H9 (cell line): ENCODE data around the gene MPL. TPM values are rescaled to one million over a fixed set of nuclear protein-coding genes. Genes with fewer than 3 reads are reported as not detected.

Source experiments
- DNase-seq: peaks from one replicate; pipeline ENCODE4 v3.0.0-alpha.2; 2017
- H2AFZ ChIP-seq: one replicate; pipeline ENCODE4 v1.6.1; 2013; ENCODE audit warnings: mild to moderate bottlenecking, low read length, control low read depth, moderate library complexity
- H2AK5ac ChIP-seq: 2 replicates; pipeline ENCODE4 v1.6.1; 2013; ENCODE audit warnings: low read length, control low read depth, mixed read lengths; ENCODE audit not compliant: insufficient read length
- H2BK120ac ChIP-seq: one replicate; pipeline ENCODE4 v1.6.1; 2013; ENCODE audit warnings: low read depth, mild to moderate bottlenecking, low read length, control low read depth, inconsistent platforms; ENCODE audit not compliant: poor library complexity, severe bottlenecking
- H2BK12ac ChIP-seq: 2 replicates; pipeline ENCODE4 v1.6.1; 2013; ENCODE audit warnings: low read length, control low read depth, mixed read lengths, low read depth; ENCODE audit not compliant: insufficient read length
- H2BK15ac ChIP-seq: 2 replicates; pipeline ENCODE4 v1.6.1; 2013; ENCODE audit warnings: low read depth, low read length, control low read depth
- H2BK20ac ChIP-seq: one replicate; pipeline ENCODE4 v1.6.1; 2013; ENCODE audit warnings: low read depth, mild to moderate bottlenecking, low read length, control low read depth, inconsistent platforms; ENCODE audit not compliant: poor library complexity, severe bottlenecking
- H2BK5ac ChIP-seq: 2 replicates; pipeline ENCODE4 v1.6.1; 2013; ENCODE audit warnings: low read length, control low read depth, mixed read lengths; ENCODE audit not compliant: insufficient read length
- H3K14ac ChIP-seq: 2 replicates; pipeline ENCODE4 v1.6.1; 2013; ENCODE audit warnings: low read length, control low read depth; ENCODE audit not compliant: insufficient read depth
- H3K18ac ChIP-seq: 2 replicates; pipeline ENCODE4 v1.6.1; 2013; ENCODE audit warnings: low read depth, mild to moderate bottlenecking, mixed read lengths, low read length, control low read depth; ENCODE audit not compliant: insufficient read length
- H3K23ac ChIP-seq: 2 replicates; pipeline ENCODE4 v1.6.1; 2013; ENCODE audit warnings: low read length, control low read depth, mixed read lengths, low read depth; ENCODE audit not compliant: insufficient read length
- H3K23me2 ChIP-seq: 2 replicates; pipeline ENCODE4 v1.6.1; 2013; ENCODE audit warnings: low read depth, mild to moderate bottlenecking, mixed read lengths, low read length, control low read depth; ENCODE audit not compliant: insufficient read length, poor library complexity, severe bottlenecking
- H3K27ac ChIP-seq: 2 replicates; pipeline ENCODE4 v1.5.1; 2013; ENCODE audit warnings: low read length, control low read depth, mixed read lengths, low read depth; ENCODE audit not compliant: insufficient read length
- H3K27me3 ChIP-seq: 2 replicates; pipeline ENCODE4 v1.6.1; 2013; ENCODE audit warnings: low read length, control low read depth, inconsistent platforms; ENCODE audit not compliant: insufficient read depth
- H3K4ac ChIP-seq: 2 replicates; pipeline ENCODE4 v1.6.1; 2013; ENCODE audit warnings: low read depth, mild to moderate bottlenecking, control low read depth, inconsistent platforms, low read length, moderate library complexity
- H3K4me1 ChIP-seq: 2 replicates; pipeline ENCODE4 v1.6.1; 2013; ENCODE audit warnings: low read length, control low read depth, inconsistent platforms; ENCODE audit not compliant: insufficient read depth
- H3K4me2 ChIP-seq: 2 replicates; pipeline ENCODE4 v1.6.1; 2013; ENCODE audit warnings: low read length, control low read depth, mixed read lengths; ENCODE audit not compliant: insufficient read length, insufficient read depth
- H3K56ac ChIP-seq: 2 replicates; pipeline ENCODE4 v1.6.1; 2013; ENCODE audit warnings: low read depth, mild to moderate bottlenecking, mixed read lengths, low read length, control low read depth; ENCODE audit not compliant: insufficient read length
- H3K79me1 ChIP-seq: 2 replicates; pipeline ENCODE4 v1.6.1; 2013; ENCODE audit warnings: low read depth, mild to moderate bottlenecking, moderate library complexity, low read length, control low read depth, inconsistent platforms; ENCODE audit not compliant: insufficient read depth, poor library complexity, severe bottlenecking
- H3K79me2 ChIP-seq: 2 replicates; pipeline ENCODE4 v1.6.1; 2013; ENCODE audit warnings: low read length, control low read depth, inconsistent platforms; ENCODE audit not compliant: insufficient read depth
- H3K9ac ChIP-seq: 2 replicates; pipeline ENCODE4 v1.6.1; 2013; ENCODE audit warnings: low read length, control low read depth, mixed read lengths; ENCODE audit not compliant: insufficient read length; ENCODE audit errors: extremely low read depth
- H3K9me3 ChIP-seq: one replicate; pipeline ENCODE4 v1.6.1; 2013; ENCODE audit warnings: low read depth, low read length, inconsistent platforms; ENCODE audit not compliant: control insufficient read depth
- H3T11ph ChIP-seq: one replicate; pipeline ENCODE4 v1.6.1; 2013; ENCODE audit warnings: mild to moderate bottlenecking, low read length, control low read depth, inconsistent platforms
- H4K20me1 ChIP-seq: one replicate; pipeline ENCODE4 v1.6.1; 2013; ENCODE audit not compliant: control insufficient read depth, insufficient read length, insufficient read depth
- H4K5ac ChIP-seq: 2 replicates; pipeline ENCODE4 v1.6.1; 2013; ENCODE audit warnings: low read depth, mild to moderate bottlenecking, mixed read lengths, low read length, control low read depth; ENCODE audit not compliant: insufficient read length
- H4K8ac ChIP-seq: replicated peaks from 2 replicates; pipeline ENCODE4 v1.6.1; 2013; ENCODE audit warnings: low read length, control low read depth, mixed read lengths, low read depth; ENCODE audit not compliant: insufficient read length
- H4K91ac ChIP-seq: 2 replicates; pipeline ENCODE4 v1.6.1; 2013; ENCODE audit warnings: low read depth, mild to moderate bottlenecking, moderate library complexity, mixed read lengths, low read length, control low read depth; ENCODE audit not compliant: insufficient read length
- H3K27ac Mint-ChIP-seq, 3 experiments: 2 replicates in 2 of 3; 3 replicates in 1 of 3; pipeline ENCODE4 v1.8.0; 2020 to 2021; ENCODE audit warnings: mixed read lengths in 3 of 3, mild to moderate bottlenecking in 1 of 3, moderate library complexity in 1 of 3
- H3K27me3 Mint-ChIP-seq: 2 replicates; pipeline ENCODE4 v1.8.0; 2021; ENCODE audit warnings: low read depth, mild to moderate bottlenecking, moderate library complexity, mixed read lengths
- H3K36me3 Mint-ChIP-seq, 3 experiments: 2 replicates in 2 of 3; 3 replicates in 1 of 3; pipeline ENCODE4 v1.8.0; 2020 to 2021; ENCODE audit warnings: low read depth in 3 of 3, mixed read lengths in 3 of 3; ENCODE audit not compliant: insufficient read depth in 1 of 3
- H3K4me1 Mint-ChIP-seq, 2 experiments: 2 replicates each; pipeline ENCODE4 v1.8.0; 2020; ENCODE audit warnings: mixed read lengths in 2 of 2
- H3K4me3 Mint-ChIP-seq, 2 experiments: 2 replicates in 1 of 2; 3 replicates in 1 of 2; pipeline ENCODE4 v1.8.0; 2020 to 2021; ENCODE audit warnings: mild to moderate bottlenecking in 2 of 2, mixed read lengths in 2 of 2, moderate library complexity in 1 of 2
- H3K9me3 Mint-ChIP-seq, 2 experiments: 2 replicates in 1 of 2; 3 replicates in 1 of 2; pipeline ENCODE4 v1.8.0; 2020; ENCODE audit warnings: mild to moderate bottlenecking in 2 of 2, mixed read lengths in 2 of 2, moderate library complexity in 1 of 2
- CTCF ChIP-seq: fragments of 200-600 bp; sonication (generic); conservative IDR thresholded peaks from 3 replicates; pipeline ENCODE4 v1.8.0; 2021; ENCODE audit warnings: antibody characterized with exemption, mild to moderate bottlenecking
- WGBS: extraction: QIAGEN DNeasy Blood & Tissue Kit; methylation state at CpG from one replicate; pipeline ENCODE4 v1.1.7; 2013; ENCODE audit warnings: missing lambda C conversion rate, low lambda C conversion rate, mixed read lengths; ENCODE audit not compliant: insufficient read length; ENCODE audit errors: extremely low coverage; 5-methylcytosine and 5-hydroxymethylcytosine counted together
- total RNA-seq: library from RNA; stranded (reverse); gene quantifications from 2 replicates; pipeline ENCODE4 v1.2.1, GENCODE V29; 2021

MPL gene
- total RNA-seq, 1 experiment from 2014 or later = not detected

GRCh38 chr1:43312663-43313515 lies 24.7 kb upstream of the MPL start:
- H2BK12ac ChIP-seq = no peak overlapping the region
- no peak overlapping the region for H3T11ph ChIP-seq
- H4K20me1 ChIP-seq = no peaks in the 10 kb centered on the region
- no peak overlapping the region for H3K4ac ChIP-seq
- H3K79me2 ChIP-seq = no peaks in the 10 kb centered on the region
- no peaks in the 10 kb centered on the region for H3K9me3 ChIP-seq
- H3K79me1 ChIP-seq = no peaks in the 10 kb centered on the region
- DNase-seq = no peak
- no peak overlapping the region; the same call in 1 of the 2 replicates for H3K14ac ChIP-seq
- H2BK120ac ChIP-seq = no peak overlapping the region
- H3K56ac ChIP-seq = no peak overlapping the region
- no peak overlapping the region for H2AK5ac ChIP-seq
- no peak overlapping the region for H2BK15ac ChIP-seq
- H3K27ac ChIP-seq = no peak overlapping the region
- no peak overlapping the region for H4K91ac ChIP-seq
- H3K9me3 Mint-ChIP-seq = no peaks in the 10 kb centered on the region
- no peak overlapping the region for H3K9ac ChIP-seq
- no peaks in the 10 kb centered on the region for H3K4me1 ChIP-seq
- peaks cover 7% of the 10 kb centered on the region for H3K27me3 Mint-ChIP-seq
- no peak overlapping the region for H3K4me2 ChIP-seq
- H3K36me3 Mint-ChIP-seq = no peaks in the 10 kb centered on the region
- no peak overlapping the region for H2BK5ac ChIP-seq
- H3K27ac Mint-ChIP-seq = peak overlapping the region in 1 of 3 experiments; percentile 14; a peak in 1 of 7 replicates
- H3K27me3 ChIP-seq = no peaks in the 10 kb centered on the region
- no peak overlapping the region for H3K18ac ChIP-seq
- no peak overlapping the region for H4K5ac ChIP-seq
- H2BK20ac ChIP-seq = no peak overlapping the region
- TF ChIP-seq CTCF = no peak
- peaks cover 4 to 7% of the 10 kb centered on the region in 2 experiments for H3K4me1 Mint-ChIP-seq
- H2AFZ ChIP-seq = no peak overlapping the region
- no CpG with 5 or more reads among the region's 24 CpGs for WGBS
- no peak overlapping the region for H3K4me3 Mint-ChIP-seq
- H4K8ac ChIP-seq = no peak overlapping the region
- no peaks in the 10 kb centered on the region for H3K23me2 ChIP-seq
- no peak overlapping the region for H3K23ac ChIP-seq
